Lung (tissue), 12 donors: ENCODE measurements around the gene CCL27. TPM values are rescaled to one million over a fixed set of nuclear protein-coding genes. Genes with fewer than 3 reads are reported as not detected.
A peak's percentile ranks its signal among the peaks of the same experiment; 100 is the strongest.

ENCODE experiments used
- ATAC-seq: fragments of 200-7000 bp; cut with Tn5 transposase; one replicate; pipeline ENCODE4 v1.9.1; 2020; ENCODE audit warnings: moderate number of reproducible peaks; ENCODE audit not compliant: insufficient read depth, low FRiP score
- DNase-seq, 3 donors: peaks; one replicate each; pipeline ENCODE4 v3.0.0-alpha.2; 2013 to 2017
- H3K27ac ChIP-seq, 2 donors: one replicate each; pipeline ENCODE4 v1.5.1; 2013; ENCODE audit warnings: mild to moderate bottlenecking in 2 of 2, moderate library complexity in 2 of 2, control low read depth in 1 of 2, inconsistent platforms in 1 of 2, low read depth in 1 of 2, low read length in 1 of 2
- H3K27me3 ChIP-seq, 3 donors: one replicate each; pipeline ENCODE4 v1.5.1; 2013; ENCODE audit warnings: low read length in 2 of 3; ENCODE audit not compliant: control insufficient read depth in 3 of 3, insufficient read depth in 3 of 3
- H3K36me3 ChIP-seq, 4 donors: one replicate each; pipeline ENCODE4 v1.5.1; 2013; ENCODE audit warnings: low read length in 4 of 4, mild to moderate bottlenecking in 1 of 4, moderate library complexity in 1 of 4; ENCODE audit not compliant: control insufficient read depth in 4 of 4, insufficient read depth in 4 of 4
- H3K4me1 ChIP-seq, 5 donors: one replicate each; pipeline ENCODE4 v1.5.1; 2013; ENCODE audit warnings: low read length in 5 of 5, mild to moderate bottlenecking in 2 of 5, moderate library complexity in 1 of 5; ENCODE audit not compliant: control insufficient read depth in 5 of 5, insufficient read depth in 5 of 5
- H3K4me3 ChIP-seq: one replicate; pipeline ENCODE4 v1.5.1; 2013; ENCODE audit warnings: mild to moderate bottlenecking, control low read depth, moderate library complexity
- H3K9ac ChIP-seq, 2 donors: one replicate each; pipeline ENCODE4 v1.5.1; 2013; ENCODE audit warnings: low read length in 2 of 2, control low read depth in 1 of 2; ENCODE audit not compliant: insufficient read depth in 1 of 2
- H3K9me3 ChIP-seq, 4 donors: one replicate each; pipeline ENCODE4 v1.5.1; 2013; ENCODE audit warnings: low read length in 3 of 4, mild to moderate bottlenecking in 1 of 4, moderate library complexity in 1 of 4; ENCODE audit not compliant: control insufficient read depth in 4 of 4, insufficient read depth in 3 of 4
- CTCF ChIP-seq: IDR thresholded peaks from 2 replicates; pipeline ENCODE4 v1.5.1; 2012; ENCODE audit warnings: mild to moderate bottlenecking; ENCODE audit errors: control extremely low read depth, extremely low read depth
- WGBS, 2 donors: extraction: QIAGEN DNeasy Blood & Tissue Kit; methylation state at CpG; one replicate each; pipeline ENCODE4 v1.1.7; 2013; 5-methylcytosine and 5-hydroxymethylcytosine counted together
- polyA plus RNA-seq, 2 donors: library from polyadenylated mRNA; stranded (reverse); fragments of 200-250 nt; gene quantifications; one replicate each; pipeline ENCODE4 v1.2.1, GENCODE V29; 2013
- total RNA-seq, 2 donors: library from RNA; depleted of rRNA in 1 of 2; stranded (reverse); fragments of >200 nt in 1 of 2; gene quantifications; one replicate each; pipeline ENCODE4 v1.2.1, GENCODE V29; 2014 to 2021
- donor health status: control.
- donor health status: control.
- donor health status: Bipolar disorder and iron deficiency.
- donor health status: healthy.
- donor health status: DM: yes; HTN: yes; CAD: no.

Gene CCL27
- total and polyA plus RNA-seq, 4 donors = 0.05 to 0.55 TPM; not detected in 2

- no peak for ATAC-seq
- Histone ChIP-seq H3K9ac (peak overlapping the region; percentile 28 to 90), H3K4me1 (peaks cover 0 to 19% (median 7%) of the 10 kb centered on the region in 5 donors), H3K27me3 (no peaks in the 10 kb centered on the region), H3K4me3 (peak overlapping the region; percentile 71), H3K9me3 (no peaks in the 10 kb centered on the region), H3K36me3 (peaks cover 0 to 8% (median 5%) of the 10 kb centered on the region in 4 donors), H3K27ac (peak overlapping the region; percentile 78 to 91)
- TF ChIP-seq CTCF = no peak
- WGBS, 2 donors = 27 to 28% methylated on average over 7 of the region's 7 CpGs
- no peak for DNase-seq
These were observed 24.4 kb downstream of the CCL27 start for GRCh38 chr9:34638138-34638445.

- peaks cover 0 to 19% (median 7%) of the 10 kb centered on the region in 5 donors for H3K4me1 ChIP-seq
- H3K27ac ChIP-seq = peak within 1 kb of the TSS; percentile 78 to 91
- WGBS, 2 donors = 0 to 1% methylated on average over 55 to 74 of the region's 74 CpGs
- peak within 1 kb of the TSS; percentile 28 to 90 for H3K9ac ChIP-seq
- no peaks in the 10 kb centered on the region for H3K27me3 ChIP-seq
- H3K4me3 ChIP-seq = peak within 1 kb of the TSS; percentile 71
- TF ChIP-seq CTCF = no peak
- DNase-seq (peak; percentile 94 to 97 (median 96)), ATAC-seq (peak; percentile 99)
- H3K36me3 ChIP-seq = peaks cover 0 to 8% (median 5%) of the 10 kb centered on the region in 4 donors
- no peaks in the 10 kb centered on the region for H3K9me3 ChIP-seq
These were observed 24.9 kb downstream of the CCL27 start, which contains the start of gene SIGMAR1 for GRCh38 chr9:34637356-34638137. SIGMAR1 (minus strand) TSS chr9:34637787; CDS start chr9:34637697, 90 bp downstream.

GRCh38 chr9:34636791-34637355 lies 25.6 kb downstream of the CCL27 start:
- Histone ChIP-seq H3K27me3 (peaks cover 0 to 5% (median 0%) of the 10 kb centered on the region in 3 donors), H3K36me3 (peaks cover 0 to 8% (median 5%) of the 10 kb centered on the region in 4 donors), H3K4me3 (peak overlapping the region; percentile 71), H3K4me1 (peaks cover 0 to 19% (median 7%) of the 10 kb centered on the region in 5 donors), H3K9ac (peak overlapping the region in 1 of 2 donors; percentile 55), H3K9me3 (no peaks in the 10 kb centered on the region), H3K27ac (peak overlapping the region; percentile 78 to 91)
- ATAC-seq = no peak
- no peak for TF ChIP-seq CTCF
- peak in 1 of 3 donors; percentile 36 for DNase-seq
- 8 to 17% methylated on average over 23 of the region's 23 CpGs for WGBS, 2 donors
